ENCODE data around the gene PTPRG. TPM values are rescaled to one million over a fixed set of nuclear protein-coding genes. Genes with fewer than 3 reads are reported as not detected.

PTPRG gene
- total and polyA plus RNA-seq, 2 of the 13 experiments (the other 11 are each of a cell fraction or from before 2014, with no cell fraction given), result 8.0 to 25.3 TPM

DNA sequence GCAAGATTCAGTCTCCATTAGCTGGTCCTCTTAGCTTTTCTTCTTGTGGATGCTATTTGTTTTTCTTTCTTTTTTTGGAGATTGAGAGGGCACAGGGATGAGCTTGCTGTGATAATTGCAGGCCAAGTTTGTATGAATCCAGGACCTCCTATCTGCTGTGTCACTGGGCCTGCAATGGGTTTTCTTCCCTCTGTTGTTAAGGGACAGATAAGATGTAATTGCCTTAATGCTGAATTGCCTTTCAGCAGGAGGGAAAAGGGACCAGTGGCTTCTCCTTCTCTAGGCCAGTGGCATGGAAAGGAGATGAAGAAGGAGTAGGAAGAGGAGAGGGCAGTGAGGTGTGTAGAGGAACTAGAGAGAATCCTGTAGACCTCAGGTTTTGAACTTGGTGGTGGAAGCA is 29.9 kb downstream of the PTPRG start (continued):
- no peak for TF ChIP-seq KDM2A (CRISPR knock-in tag; IDR thresholded peaks at IDR 0.05; ENCODE audit: borderline replicate concordance, low read depth)
- no peak for TF ChIP-seq ZNF343 (CRISPR knock-in tag; IDR thresholded peaks at IDR 0.05)

DNA sequence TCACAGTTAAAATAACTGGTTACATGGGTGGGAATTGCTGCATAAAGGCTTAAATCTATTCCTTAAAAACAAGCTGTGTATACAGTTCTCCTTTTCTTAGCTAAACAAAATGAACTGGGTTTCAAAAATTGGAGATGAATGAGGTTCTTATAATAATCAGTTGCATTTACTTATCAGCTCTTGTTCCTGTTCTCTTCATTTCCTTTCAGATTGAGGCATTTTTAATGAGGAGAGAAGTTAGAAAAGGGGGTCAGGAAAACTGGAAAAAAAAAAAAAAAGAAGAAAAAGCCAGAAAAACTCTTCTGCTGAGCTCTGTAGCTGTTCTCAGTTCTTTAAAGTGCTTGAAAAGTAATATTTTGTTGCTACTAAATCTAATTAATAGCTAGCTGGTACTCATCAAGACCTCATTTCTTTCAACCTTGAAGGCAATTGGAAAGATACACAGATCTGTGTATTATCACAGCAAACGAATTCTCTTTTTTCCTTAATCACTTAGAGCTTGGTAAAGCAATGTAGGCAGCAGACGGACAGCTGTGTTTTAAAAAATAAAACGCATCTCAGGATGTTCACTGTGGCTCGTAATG is 32.2 kb downstream of the PTPRG start:
- Histone ChIP-seq H3K27ac (ENCODE audit: extremely low read length, insufficient read depth, low read length) (no peak overlapping the region), H3K4me3 (replicated peaks in 1 of 3; ENCODE audit: insufficient read depth in 1 of 3, low read depth in 2 of 3, low read length in 3 of 3) (no peak overlapping the region), H3K9me3 (ENCODE audit: low read length) (no peaks in the 10 kb centered on the region), H3K27me3 (ENCODE audit: control insufficient read depth in 1 of 2, insufficient read depth in 2 of 2, low read length in 2 of 2) (no peaks in the 10 kb centered on the region), H4K20me1 (ENCODE audit: insufficient read depth, low read length) (no peaks in the 10 kb centered on the region), H3K4me2 (ENCODE audit: low read depth, low read length) (no peak overlapping the region), H3K79me2 (ENCODE audit: insufficient read depth, low read length) (peaks cover 50% of the 10 kb centered on the region), H3K9ac (ENCODE audit: insufficient read depth, low read depth, low read length) (no peak overlapping the region), H2AFZ (ENCODE audit: low read length) (no peak overlapping the region), H3K36me3 (replicated peaks in 1 of 2; ENCODE audit: control insufficient read depth in 1 of 2, insufficient read depth in 2 of 2, low read length in 2 of 2) (peaks cover 0 to 1% of the 10 kb centered on the region in 2 experiments; a peak in 3 of 5 replicates), H3K4me1 (ENCODE audit: insufficient read depth, low read length) (no peaks in the 10 kb centered on the region)
- CTCF ChIA-PET (ENCODE audit: low intra/inter-chr PET ratio, low total read pairs), result no interaction called here
- POLR2A ChIA-PET, result no interaction called here
- ATAC-seq (no peak), DNase-seq (ENCODE audit: low spot score) (no peak), FAIRE-seq (no peak)
- in situ Hi-C loops (cut with HindIII; ENCODE audit: extremely low pct_ligation_motif_present, low pct_unique_long_range_greater_than_20kb), result no loop called here
- WGBS (ENCODE audit: low lambda C conversion rate), result 96% methylated on average over 4 of the region's 4 CpGs
- intact Hi-C loops (cut with micrococcal nuclease; ENCODE audit: unreplicated experiment), result no loop called here
- TF ChIP-seq, protein P1, sequence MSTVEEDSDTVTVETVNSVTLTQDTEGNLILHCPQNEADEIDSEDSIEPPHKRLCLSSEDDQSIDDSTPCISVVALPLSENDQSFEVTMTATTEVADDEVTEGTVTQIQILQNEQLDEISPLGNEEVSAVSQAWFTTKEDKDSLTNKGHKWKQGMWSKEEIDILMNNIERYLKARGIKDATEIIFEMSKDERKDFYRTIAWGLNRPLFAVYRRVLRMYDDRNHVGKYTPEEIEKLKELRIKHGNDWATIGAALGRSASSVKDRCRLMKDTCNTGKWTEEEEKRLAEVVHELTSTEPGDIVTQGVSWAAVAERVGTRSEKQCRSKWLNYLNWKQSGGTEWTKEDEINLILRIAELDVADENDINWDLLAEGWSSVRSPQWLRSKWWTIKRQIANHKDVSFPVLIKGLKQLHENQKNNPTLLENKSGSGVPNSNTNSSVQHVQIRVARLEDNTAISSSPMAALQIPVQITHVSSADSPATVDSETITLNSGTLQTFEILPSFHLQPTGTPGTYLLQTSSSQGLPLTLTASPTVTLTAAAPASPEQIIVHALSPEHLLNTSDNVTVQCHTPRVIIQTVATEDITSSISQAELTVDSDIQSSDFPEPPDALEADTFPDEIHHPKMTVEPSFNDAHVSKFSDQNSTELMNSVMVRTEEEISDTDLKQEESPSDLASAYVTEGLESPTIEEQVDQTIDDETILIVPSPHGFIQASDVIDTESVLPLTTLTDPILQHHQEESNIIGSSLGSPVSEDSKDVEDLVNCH (CRISPR knock-in tag; IDR thresholded peaks at IDR 0.05), result no peak
- TF ChIP-seq ELF1 (CRISPR knock-in tag; IDR thresholded peaks at IDR 0.05), result no peak
- no peak for TF ChIP-seq ARNT (IDR thresholded peaks at IDR 0.05)
- TF ChIP-seq, protein P2, sequence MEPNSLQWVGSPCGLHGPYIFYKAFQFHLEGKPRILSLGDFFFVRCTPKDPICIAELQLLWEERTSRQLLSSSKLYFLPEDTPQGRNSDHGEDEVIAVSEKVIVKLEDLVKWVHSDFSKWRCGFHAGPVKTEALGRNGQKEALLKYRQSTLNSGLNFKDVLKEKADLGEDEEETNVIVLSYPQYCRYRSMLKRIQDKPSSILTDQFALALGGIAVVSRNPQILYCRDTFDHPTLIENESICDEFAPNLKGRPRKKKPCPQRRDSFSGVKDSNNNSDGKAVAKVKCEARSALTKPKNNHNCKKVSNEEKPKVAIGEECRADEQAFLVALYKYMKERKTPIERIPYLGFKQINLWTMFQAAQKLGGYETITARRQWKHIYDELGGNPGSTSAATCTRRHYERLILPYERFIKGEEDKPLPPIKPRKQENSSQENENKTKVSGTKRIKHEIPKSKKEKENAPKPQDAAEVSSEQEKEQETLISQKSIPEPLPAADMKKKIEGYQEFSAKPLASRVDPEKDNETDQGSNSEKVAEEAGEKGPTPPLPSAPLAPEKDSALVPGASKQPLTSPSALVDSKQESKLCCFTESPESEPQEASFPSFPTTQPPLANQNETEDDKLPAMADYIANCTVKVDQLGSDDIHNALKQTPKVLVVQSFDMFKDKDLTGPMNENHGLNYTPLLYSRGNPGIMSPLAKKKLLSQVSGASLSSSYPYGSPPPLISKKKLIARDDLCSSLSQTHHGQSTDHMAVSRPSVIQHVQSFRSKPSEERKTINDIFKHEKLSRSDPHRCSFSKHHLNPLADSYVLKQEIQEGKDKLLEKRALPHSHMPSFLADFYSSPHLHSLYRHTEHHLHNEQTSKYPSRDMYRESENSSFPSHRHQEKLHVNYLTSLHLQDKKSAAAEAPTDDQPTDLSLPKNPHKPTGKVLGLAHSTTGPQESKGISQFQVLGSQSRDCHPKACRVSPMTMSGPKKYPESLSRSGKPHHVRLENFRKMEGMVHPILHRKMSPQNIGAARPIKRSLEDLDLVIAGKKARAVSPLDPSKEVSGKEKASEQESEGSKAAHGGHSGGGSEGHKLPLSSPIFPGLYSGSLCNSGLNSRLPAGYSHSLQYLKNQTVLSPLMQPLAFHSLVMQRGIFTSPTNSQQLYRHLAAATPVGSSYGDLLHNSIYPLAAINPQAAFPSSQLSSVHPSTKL (CRISPR knock-in tag; IDR thresholded peaks at IDR 0.05), result no peak
- TF ChIP-seq, protein P3, sequence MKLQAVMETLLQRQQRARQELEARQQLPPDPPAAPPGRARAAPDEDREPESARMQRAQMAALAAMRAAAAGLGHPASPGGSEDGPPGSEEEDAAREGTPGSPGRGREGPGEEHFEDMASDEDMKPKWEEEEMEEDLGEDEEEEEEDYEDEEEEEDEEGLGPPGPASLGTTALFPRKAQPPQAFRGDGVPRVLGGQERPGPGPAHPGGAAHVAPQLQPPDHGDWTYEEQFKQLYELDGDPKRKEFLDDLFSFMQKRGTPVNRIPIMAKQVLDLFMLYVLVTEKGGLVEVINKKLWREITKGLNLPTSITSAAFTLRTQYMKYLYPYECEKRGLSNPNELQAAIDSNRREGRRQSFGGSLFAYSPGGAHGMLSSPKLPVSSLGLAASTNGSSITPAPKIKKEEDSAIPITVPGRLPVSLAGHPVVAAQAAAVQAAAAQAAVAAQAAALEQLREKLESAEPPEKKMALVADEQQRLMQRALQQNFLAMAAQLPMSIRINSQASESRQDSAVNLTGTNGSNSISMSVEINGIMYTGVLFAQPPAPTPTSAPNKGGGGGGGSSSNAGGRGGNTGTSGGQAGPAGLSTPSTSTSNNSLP (IDR thresholded peaks at IDR 0.05; ENCODE audit: low read depth, low read length), result no peak
- no peak for TF ChIP-seq NR3C1 (CRISPR knock-in tag; IDR thresholded peaks at IDR 0.05)
- TF ChIP-seq ZIK1 (CRISPR knock-in tag; IDR thresholded peaks at IDR 0.05; ENCODE audit: borderline replicate concordance, low read depth), result no peak
- BruUV-seq (replicated peaks), result no TSS peak

Data from HepG2 (cell line).